Hippocampal formation (tissue), 2 donors: ENCODE measurements around the gene CDH11.

Source experiments
- DNase-seq, 2 donors: peaks; one replicate each; lab custom pipeline; 2025; lab: John Stamatoyannopoulos, UW

The CDH11 gene

GRCh38 chr16:65034915-65035314 is 86.9 kb downstream of the CDH11 start:
- DNase-seq = no peak

GRCh38 chr16:65032387-65032786 is 89.5 kb downstream of the CDH11 start:
- DNase-seq = no peak

- DNase-seq = no peak
These were observed 97.1 kb downstream of the CDH11 start for GRCh38 chr16:65024767-65025178.

- no peak for DNase-seq
These were observed 98.1 kb downstream of the CDH11 start for GRCh38 chr16:65023802-65024201.

GRCh38 chr16:65021852-65022595 is 99.8 kb downstream of the CDH11 start:
- no peak for DNase-seq

GRCh38 chr16:65016754-65017153 is 105.1 kb downstream of the CDH11 start:
- no peak for DNase-seq

GRCh38 chr16:65015599-65015998 is 106.3 kb downstream of the CDH11 start:
- no peak for DNase-seq

GRCh38 chr16:65012357-65012756 is 109.5 kb downstream of the CDH11 start:
- DNase-seq = no peak

- peak in 1 of 2 donors; percentile 56 for DNase-seq
These were observed 111.7 kb downstream of the CDH11 start for GRCh38 chr16:65010125-65010524.

- no peak for DNase-seq
These were observed 116.2 kb downstream of the CDH11 start for GRCh38 chr16:65005696-65006095.

- no peak for DNase-seq
These were observed 117.3 kb downstream of the CDH11 start for GRCh38 chr16:65004570-65004969.

- DNase-seq = no peak
These were observed 118.2 kb downstream of the CDH11 start for GRCh38 chr16:65003621-65004020.

- DNase-seq = no peak
These were observed 119.6 kb downstream of the CDH11 start for GRCh38 chr16:65002265-65002664.

GRCh38 chr16:65000654-65001053 is 121.2 kb downstream of the CDH11 start:
- no peak for DNase-seq

- no peak for DNase-seq
These were observed 124.1 kb downstream of the CDH11 start for GRCh38 chr16:64997751-64998150.

GRCh38 chr16:64997121-64997520 is 124.7 kb downstream of the CDH11 start:
- no peak for DNase-seq

GRCh38 chr16:64996641-64997040 is 125.2 kb downstream of the CDH11 start:
- DNase-seq = no peak

GRCh38 chr16:64993464-64993863 is 128.4 kb downstream of the CDH11 start:
- no peak for DNase-seq

GRCh38 chr16:64991001-64991400 is 130.9 kb downstream of the CDH11 start:
- DNase-seq = no peak

GRCh38 chr16:64990101-64990500 is 131.8 kb downstream of the CDH11 start:
- DNase-seq = no peak

GRCh38 chr16:64989050-64989449 is 132.8 kb downstream of the CDH11 start:
- DNase-seq = no peak

- DNase-seq = peak; percentile 36 to 52
These were observed 137.9 kb downstream of the CDH11 start for GRCh38 chr16:64983963-64984362.

GRCh38 chr16:64983231-64983630 is 138.6 kb downstream of the CDH11 start:
- peak in 1 of 2 donors; percentile 9 for DNase-seq

GRCh38 chr16:64982581-64982980 is 139.3 kb downstream of the CDH11 start:
- no peak for DNase-seq
